ENCODE results near the gene TMPRSS9.
"Not testable (repeated sequence)": the region's sequence is repeated elsewhere in the genome, so short reads cannot be mapped to it uniquely, and the experiment has no call there.

TMPRSS9 gene

DNA sequence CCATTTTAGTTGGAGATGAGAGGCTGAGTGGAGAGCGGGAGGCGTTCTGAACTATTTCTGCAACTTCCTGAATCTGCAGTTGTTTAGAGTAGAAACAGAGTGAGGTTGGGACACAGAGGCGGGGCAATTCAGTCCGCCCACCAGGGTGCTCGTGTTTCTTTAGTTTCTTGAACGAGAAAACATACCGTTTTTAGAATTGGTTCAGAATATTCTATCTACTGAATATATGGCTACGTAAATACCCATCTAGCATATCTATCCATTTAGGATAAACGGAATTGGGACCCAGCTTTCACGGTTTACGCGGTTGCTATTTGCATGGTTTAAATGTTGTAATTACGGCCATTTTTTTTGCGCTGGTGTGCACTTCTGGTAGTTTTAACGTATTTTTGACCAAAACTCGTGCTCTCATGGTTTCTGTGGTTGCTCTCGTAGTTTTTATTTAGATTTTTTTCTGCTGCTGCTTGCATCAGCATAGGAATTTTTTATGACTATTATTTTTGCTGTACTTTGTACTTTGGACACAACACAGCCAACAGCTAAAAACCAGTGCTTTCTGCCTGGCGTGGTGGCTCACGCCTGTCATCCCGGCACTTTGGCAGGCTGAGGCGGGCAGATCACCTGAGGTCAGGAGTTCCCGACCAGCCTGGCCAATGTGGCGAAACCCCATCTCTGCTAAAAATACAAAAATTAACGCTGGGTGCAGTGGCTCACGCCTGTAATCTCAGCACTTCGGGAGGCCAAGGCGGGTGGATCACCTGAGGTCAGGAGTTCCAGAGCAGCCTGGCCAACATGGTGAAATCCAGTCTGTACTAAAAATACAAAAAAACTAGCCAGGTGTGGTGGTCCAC, 34.6 kb downstream of the TMPRSS9 start:
- no peak for DNase-seq

DNA sequence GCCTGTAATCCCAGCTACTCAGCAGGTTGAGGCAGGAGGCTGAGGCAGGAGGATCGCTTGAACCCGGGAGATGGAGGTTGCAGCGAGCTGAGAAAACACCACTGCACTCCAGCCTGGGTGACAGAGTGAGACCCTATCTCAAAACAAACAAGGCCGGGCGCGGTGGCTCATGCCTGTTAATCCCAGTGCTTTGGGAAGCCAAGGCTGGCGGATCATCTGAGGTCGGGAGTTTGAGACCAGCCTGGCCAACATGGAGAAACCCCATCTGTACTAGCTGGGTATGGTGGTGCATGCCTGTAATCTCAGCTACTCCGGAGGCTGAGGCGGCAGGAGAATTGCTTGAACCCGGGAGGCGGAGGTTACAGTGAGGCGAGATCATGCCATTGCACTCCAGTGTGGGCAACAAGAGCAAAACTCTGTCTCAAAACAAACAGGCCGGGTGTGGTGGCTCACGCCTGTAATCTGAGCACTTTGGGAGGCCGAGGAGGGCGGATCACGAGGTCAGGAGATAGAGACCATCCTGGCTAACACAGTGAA, 35.3 kb downstream of the TMPRSS9 start:
- DNase-seq, result not testable (repeated sequence)

DNA sequence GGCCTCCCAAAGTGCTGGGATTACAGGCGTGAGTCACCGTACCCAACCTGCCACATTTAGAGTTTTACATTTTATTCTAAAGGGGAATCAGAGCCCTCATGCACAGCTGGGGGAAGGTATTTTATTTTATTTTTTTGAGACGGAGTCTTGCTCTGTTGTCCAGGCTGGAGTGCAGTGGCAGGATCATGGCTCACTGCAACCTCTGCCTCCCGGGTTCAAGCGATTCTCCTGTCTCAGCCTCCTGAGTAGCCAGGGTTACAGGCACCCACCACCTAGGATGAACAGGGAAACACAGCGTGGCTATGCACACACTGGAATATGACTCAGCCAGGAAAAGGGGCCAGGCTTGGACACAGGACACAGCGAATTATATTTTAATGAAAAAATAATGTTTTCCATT, 37.1 kb downstream of the TMPRSS9 start:
- not testable (repeated sequence) for DNase-seq

DNA sequence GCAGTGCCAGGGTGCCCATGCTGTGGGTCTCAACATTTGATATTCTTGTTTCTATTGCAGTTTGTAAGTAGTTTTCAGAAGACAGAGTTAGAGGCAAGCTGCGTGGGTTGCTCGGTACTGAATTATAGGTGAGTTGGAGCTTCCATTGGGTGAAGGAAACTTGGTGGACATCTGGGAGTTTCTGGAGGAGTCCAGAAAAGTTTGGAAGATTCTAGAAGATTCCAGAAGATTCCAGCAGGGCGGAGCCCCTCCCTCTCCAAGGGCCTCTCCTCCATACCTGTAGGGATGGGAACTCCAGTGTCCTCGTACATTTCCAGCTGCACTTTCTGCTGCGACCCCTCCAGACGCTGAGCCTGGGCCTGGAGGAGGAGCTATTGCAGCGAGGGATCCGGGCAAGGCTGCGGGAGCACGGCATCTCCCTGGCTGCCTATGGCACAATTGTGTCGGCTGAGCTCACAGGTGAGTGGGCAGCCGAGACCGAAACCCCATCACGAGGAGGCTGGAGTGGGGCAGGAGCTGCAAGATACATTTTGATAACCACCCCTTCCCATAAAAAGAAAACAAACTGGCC, 38.8 kb downstream of the TMPRSS9 start:
- DNase-seq, result no peak

DNA sequence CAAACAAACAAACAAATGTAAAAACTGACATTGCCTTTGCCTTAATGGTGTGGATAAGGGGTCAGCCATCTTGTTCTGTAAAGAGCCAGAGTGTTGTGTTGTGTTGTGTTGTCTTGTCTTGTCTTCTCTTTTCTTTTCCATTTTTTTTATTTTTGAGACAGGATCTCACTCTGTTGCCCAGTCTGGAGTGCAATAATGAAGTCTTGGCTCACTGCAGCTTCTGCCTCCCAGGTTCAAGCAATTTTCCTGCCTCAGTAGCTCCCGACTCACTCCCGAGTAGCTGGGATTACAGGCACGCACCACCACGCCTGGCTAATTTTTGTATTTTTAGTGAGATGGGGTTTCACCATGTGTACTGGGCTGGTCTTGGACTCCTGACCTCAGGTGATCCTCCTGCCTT, 39.5 kb downstream of the TMPRSS9 start:
- DNase-seq, result no peak

DNA sequence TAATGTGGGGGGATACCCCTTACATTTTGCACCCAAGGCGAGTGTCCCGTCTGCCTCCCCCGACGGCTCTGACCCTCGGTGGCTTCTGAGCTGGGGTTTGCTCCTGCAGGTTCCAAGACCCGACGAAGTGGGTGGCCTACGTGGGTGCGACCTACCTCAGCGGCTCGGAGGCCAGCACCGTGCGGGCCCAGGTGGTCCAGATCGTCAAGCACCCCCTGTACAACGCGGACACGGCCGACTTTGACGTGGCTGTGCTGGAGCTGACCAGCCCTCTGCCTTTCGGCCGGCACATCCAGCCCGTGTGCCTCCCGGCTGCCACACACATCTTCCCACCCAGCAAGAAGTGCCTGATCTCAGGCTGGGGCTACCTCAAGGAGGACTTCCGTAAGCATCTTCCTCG, 48.2 kb downstream of the TMPRSS9 start:
- no peak for DNase-seq

DNA sequence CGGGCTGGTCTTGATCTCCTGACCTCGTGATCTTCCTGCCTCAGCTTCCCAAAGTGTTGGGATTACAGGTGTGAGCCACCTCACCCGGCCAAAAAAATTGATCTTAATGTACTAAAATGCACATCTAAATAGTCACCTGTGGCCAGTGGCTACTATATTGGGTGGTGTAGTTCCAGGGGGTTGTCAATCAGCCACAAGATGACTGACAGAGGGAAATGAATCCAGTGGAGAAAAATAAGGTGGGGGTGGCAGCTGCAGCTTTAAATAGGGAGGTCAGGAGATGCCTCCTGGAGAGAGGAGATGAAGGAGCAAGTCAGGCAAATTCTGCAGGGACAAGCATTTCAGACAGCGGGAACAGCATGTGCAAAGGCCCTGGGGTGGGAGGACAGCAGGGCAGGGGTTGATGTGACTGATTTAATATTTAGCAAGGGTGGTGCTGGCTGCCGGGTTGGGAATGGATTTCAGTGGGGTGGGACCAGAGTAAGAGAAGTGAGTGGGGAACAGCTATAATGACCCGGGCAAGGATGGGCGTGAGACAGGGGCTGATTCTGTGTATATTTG, 49.4 kb downstream of the TMPRSS9 start:
- DNase-seq, result no peak

DNA sequence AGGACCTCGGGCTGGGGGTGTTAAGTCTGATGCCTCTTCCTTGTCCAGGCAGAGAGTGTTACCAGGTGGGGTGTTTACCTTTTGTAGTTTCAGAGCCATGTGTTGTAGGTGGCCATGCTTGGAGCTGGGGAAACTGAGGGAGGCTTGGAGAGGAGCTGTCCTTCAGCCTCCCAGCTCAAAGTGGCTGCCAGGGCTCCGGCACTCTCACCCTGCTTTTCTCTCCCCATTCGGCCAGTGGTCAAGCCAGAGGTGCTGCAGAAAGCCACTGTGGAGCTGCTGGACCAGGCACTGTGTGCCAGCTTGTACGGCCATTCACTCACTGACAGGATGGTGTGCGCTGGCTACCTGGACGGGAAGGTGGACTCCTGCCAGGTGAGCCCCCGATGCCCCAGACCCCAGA, 50.0 kb downstream of the TMPRSS9 start:
- no peak for DNase-seq

DNA sequence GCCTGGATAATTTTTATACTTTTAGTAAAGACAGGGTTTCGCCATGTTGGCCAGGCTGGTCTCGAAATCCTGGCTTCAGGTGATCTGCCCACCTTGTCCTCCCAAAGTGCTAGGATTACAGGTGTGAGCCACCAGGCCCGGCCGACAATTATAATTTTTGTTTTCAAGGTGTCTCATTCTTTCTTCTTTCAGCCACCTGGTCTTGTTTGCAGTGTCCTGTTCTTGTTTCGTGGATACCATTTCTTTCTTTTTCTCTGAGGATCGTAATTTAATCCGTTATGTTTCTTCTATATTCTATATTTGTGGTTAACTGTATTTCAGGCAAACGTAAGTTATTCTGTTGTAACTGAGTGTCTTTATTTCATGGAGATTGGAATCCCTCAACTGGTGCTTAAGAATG, 51.6 kb downstream of the TMPRSS9 start:
- DNase-seq, result no peak

DNA sequence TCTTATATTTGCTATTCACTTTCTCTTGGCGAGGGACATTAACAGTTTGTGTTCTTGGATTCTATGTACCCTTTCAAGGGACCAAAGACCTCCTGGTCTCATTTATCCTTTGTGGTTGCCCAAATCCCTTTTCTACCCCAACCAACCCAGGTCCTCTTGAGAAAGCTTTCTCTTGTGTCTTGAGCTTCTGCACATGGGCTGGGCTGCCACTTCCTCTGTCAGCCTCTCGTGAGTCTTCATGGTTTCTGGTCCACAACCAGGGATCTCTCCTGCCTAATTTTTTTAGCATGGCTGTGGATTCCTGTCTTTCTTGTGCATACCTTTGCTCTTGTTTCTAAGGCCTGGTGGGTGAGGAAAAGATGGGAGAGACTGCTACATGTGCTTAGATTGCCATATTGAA, 52.4 kb downstream of the TMPRSS9 start:
- no peak for DNase-seq

DNA sequence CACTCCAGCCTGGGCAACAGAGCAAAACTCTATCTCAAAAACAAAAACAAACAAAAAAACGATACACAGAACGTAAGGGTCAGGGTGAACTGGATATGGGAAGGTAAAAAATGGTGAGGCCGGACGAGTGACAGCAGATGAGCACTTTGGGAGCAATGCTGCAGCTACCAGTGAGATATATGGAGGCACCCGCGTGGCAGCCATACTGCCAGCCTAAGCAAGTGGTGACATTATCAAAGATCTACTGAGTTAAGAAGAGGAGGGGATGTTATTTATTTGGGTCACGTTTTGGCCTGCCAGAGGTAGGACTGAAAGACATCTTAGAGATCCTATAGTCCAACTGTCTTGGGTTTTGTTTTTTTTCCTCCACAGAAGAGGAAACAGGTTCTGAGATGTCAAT, 53.1 kb downstream of the TMPRSS9 start:
- no peak for DNase-seq

DNA sequence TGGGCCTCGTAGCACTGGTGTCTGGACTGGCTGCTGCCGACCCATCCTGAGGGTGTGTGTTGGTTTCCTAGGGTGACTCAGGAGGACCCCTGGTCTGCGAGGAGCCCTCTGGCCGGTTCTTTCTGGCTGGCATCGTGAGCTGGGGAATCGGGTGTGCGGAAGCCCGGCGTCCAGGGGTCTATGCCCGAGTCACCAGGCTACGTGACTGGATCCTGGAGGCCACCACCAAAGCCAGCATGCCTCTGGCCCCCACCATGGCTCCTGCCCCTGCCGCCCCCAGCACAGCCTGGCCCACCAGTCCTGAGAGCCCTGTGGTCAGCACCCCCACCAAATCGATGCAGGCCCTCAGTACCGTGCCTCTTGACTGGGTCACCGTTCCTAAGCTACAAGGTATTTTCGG, 53.6 kb downstream of the TMPRSS9 start:
- no peak for DNase-seq

DNA sequence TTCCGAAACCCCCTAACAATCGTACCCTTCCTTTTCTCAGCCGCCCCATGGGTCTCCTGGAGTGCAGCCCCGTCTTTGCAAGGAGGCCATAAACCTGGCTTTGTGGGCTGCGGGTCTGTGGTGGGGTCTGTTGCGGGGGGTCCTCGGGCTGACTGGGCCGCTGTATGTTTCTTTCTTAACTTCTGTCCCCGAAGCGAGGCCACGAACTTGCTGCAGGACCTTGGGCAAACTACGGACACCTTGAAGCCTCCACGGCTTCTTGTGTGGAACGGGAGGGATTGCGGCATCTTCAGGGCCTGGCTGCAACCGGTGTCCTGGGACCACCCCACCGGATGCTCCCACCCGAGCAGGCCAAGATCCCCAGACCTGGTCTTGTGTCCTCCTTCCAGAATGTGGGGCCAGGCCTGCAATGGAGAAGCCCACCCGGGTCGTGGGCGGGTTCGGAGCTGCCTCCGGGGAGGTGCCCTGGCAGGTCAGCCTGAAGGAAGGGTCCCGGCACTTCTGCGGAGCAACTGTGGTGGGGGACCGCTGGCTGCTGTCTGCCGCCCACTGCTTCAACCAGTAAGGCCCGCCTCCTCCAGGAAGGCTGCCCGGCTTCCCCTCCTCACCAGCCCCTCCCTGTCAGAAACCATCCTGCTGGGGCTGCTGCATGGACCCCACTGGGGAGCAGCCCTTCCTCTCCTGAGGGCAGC, 55.4 kb downstream of the TMPRSS9 start:
- DNase-seq, result no peak

DNA sequence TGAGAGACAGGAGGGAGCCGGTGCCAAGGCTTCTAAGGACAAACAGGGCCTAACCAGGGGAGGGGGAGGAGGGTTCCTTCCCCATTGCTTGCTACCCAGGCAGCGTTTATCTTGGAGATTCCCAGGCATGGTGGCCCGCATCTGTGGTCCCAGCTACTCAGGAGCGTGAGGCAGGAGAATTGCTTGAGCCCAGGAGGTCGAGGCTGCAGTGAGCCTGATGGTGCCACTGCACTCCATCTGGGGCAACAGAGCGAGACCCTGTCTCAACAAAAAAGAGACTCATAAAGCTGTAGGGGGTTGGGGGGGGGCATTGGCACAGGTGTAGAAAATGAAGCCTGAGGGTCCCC, 55.9 kb downstream of the TMPRSS9 start:
- no peak for DNase-seq

DNA sequence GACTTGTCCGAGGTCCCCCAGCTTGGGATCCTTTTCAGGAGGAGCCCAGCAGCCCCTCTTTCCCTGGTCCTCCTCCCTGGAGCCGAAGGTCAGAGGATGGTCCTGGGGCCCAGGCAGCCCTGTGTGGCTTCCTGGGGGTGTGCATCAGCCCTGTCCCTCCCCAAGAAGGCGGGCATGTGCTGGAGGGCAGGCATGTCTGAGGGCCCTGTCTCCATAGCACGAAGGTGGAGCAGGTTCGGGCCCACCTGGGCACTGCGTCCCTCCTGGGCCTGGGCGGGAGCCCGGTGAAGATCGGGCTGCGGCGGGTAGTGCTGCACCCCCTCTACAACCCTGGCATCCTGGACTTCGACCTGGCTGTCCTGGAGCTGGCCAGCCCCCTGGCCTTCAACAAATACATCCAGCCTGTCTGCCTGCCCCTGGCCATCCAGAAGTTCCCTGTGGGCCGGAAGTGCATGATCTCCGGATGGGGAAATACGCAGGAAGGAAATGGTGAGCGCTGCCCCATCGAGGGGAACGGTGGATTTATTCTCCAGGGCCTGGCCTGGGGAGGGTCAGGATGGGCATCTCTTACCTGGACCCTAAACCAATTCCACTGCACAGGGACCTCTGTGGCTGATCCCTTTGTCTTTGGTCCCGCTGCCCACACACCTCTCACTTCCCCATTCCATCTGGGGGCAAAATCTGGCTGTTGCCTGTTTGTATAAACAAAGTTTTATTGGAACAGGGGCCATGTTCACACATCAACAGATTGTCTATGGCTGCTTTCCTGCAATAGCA, 56.4 kb downstream of the TMPRSS9 start:
- no peak for DNase-seq

DNA sequence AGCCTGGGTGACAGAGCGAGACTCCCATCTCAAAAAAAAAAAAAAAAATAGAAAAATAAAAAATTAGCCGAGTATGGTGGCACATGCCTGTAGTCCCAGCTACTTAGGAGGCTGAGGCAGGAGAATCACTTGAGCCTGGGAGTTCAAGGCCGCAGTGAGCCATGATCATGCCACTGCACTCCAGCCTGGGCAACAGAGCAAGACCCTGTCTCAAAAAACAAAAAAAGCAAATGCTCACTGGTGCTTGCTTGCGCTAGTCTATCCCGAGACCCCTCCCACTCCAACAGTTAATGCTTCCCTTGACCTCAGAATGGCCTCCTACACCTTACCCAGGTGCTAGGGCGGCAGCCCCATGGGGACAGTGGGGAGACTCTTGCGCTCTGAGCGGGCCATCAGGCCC, 57.4 kb downstream of the TMPRSS9 start:
- not testable (repeated sequence) for DNase-seq

DNA sequence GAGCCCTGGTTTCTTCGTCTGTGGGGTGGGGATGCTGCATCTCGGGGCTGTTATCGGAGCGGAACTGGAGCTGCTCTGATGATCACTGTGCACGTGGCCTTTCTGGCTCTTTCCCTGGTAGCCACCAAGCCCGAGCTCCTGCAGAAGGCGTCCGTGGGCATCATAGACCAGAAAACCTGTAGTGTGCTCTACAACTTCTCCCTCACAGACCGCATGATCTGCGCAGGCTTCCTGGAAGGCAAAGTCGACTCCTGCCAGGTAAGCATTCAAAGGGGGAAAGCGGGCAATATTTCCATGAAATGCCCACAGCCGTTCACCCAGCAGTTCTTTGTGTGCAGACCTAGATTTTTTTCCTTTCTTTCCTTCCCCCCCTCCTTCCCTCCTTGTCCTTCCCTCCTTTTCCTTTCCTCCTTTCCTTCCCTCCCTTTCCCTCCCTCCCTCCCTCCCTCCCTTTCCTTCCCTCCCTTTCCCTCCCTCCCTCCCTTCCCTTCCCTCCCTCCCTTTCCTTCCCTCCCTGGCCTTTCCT, 57.9 kb downstream of the TMPRSS9 start:
- no peak for DNase-seq

DNA sequence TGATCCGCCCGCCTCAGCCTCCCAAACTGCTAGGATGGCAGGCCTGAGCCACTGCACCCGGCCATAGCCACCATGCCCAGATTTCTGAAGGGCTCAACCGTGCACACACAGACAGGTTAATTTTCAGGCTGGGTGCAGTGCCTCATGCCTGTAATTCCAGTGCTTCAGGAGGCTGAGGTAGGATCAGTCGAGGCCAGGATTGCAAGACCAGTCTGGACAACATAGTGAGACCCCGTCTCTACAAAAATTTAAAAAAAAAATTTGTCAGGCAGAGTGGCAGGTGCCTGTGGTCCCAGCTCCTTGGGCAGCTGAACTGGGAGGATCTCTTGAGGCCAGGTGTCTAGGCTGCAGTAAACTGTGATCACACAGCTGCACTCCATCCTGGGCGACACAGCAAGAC, 59.7 kb downstream of the TMPRSS9 start:
- DNase-seq, result no peak

DNA sequence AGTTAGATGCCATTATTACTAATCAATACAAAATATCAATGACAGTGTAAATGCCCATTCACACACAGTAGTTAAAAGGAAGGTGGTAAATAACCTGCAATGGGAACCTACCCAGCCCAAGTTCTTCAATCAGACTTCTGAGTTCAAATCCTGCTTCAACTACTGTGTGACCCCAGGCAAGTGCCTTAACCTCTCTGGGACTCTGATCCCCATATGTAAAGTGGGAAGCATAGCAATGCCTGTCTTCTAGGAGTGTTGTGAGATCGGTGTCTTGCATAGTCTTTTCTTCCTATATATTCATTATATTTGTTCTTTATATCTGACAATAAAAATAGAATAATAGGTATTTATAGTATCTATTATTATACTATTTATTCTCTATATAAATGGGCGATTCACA, 60.4 kb downstream of the TMPRSS9 start:
- DNase-seq, result no peak

DNA sequence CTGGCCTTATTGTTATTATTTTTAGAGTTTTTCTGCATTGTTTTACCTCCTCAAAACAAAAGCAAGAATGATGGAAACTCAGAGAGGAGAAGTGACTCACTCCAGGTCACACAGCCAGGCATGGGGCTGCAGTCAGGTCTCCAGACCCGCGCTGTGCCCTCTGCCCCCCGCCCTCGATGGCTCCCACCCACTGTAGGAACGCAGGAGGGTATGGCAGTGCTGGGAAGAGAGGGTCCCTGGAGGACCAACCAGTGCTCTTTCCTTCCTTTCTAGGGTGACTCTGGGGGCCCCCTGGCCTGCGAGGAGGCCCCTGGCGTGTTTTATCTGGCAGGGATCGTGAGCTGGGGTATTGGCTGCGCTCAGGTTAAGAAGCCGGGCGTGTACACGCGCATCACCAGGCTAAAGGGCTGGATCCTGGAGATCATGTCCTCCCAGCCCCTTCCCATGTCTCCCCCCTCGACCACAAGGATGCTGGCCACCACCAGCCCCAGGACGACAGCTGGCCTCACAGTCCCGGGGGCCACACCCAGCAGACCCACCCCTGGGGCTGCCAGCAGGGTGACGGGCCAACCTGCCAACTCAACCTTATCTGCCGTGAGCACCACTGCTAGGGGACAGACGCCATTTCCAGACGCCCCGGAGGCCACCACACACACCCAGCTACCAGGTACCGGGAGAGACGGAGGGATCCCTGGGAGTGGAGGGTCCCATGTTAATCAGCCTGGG, 61.7 kb downstream of the TMPRSS9 start:
- no peak for DNase-seq

DNA sequence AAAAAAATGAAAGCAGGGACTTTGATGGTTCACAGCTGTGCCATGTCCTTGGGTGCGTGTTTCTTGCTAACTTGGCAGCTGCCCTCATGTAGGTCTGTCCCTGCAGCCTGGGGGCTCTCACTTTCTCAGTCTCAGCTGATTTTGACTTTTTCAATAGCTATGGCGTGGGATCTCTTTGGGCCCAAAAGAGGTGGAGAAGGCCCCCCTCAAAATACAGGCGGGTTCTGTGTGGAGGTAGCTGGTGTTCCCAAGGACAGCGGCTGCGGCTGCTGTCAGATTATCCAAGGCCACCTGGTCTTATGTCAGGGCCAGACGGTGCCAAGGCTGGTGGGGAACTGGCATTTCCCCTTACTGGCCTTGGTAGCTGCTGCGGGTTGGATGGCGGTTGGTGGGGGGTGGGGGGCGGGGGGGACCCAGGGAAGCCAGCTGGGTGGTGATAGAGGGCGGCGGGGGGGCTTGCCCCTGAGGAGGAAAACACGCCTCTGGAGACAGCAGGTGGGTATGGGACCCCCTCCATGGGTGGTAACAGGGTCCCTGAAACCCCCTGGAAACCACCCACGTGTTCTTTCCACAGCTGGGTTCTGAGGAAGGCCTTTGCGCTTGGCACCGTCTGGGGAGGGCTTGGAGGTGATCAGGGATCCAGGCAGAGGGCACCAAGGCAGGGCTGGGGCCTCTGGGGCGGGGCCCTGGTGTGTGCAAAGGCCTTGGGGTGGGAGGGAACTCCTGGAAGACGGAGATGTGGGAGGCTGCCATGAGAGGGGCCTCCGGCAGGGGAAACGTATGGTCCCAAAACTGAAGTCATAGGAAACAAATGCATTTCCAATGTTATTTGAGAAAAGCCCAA, 63.2 kb downstream of the TMPRSS9 start:
- no peak for DNase-seq
